ENCODE results near the gene TMC7.

The TMC7 gene

GRCh38 chr16:18999045-18999393 is 15.3 kb downstream of the TMC7 start:
- Histone ChIP-seq H3K4me3 (no peak overlapping the region), H3K9me3 (peaks cover 4% of the 10 kb centered on the region)

DNA sequence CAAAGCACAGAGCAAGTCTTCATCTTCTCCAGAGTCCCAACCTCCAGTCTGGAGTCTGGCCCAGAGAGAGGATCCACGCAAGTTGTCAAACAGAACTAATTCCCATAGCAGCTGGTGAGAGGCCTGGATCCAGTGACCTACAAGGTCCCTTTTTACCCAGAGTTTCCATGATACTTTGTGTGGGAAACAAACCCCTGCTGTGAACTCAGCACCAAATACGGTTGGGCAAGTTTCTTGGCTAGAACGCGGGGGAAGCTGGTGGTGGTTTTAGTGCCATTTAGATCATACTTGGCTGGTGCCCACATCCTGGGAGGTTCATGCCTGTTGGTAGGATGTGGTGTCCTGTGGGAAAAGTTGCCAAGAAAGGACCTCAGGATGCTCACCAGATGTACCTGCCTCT is 18.1 kb downstream of the TMC7 start:
- Histone ChIP-seq H3K36me3 (no peaks in the 10 kb centered on the region), H4K20me1 (no peaks in the 10 kb centered on the region), H3K4me3 (no peak overlapping the region), H3K27ac (no peak overlapping the region), H3K9me3 (no peaks in the 10 kb centered on the region), H3K9ac (no peak overlapping the region), H3K27me3 (no peaks in the 10 kb centered on the region), H3K4me1 (no peaks in the 10 kb centered on the region), H3K4me2 (no peak overlapping the region)
- no peak for TF ChIP-seq Cebpa-rat (IDR thresholded peaks at IDR 0.05)

More at GRCh38 chr16:18999045-18999393, 15.3 kb downstream of the TMC7 start:
- no peaks in the 10 kb centered on the region for H3K4me1 ChIP-seq
- no peaks in the 10 kb centered on the region for H4K20me1 ChIP-seq
- H3K27ac ChIP-seq = no peak overlapping the region
- no peaks in the 10 kb centered on the region for H3K36me3 ChIP-seq
- no peaks in the 10 kb centered on the region for H3K27me3 ChIP-seq
- H3K4me2 ChIP-seq = no peak overlapping the region
- H3K9ac ChIP-seq = no peak overlapping the region
- TF ChIP-seq Cebpa-rat (IDR thresholded peaks at IDR 0.05) = no peak

GRCh38 chr16:19003935-19004334 is 20.2 kb downstream of the TMC7 start:
- Histone ChIP-seq H3K9me3 (no peaks in the 10 kb centered on the region), H3K9ac (no peak overlapping the region), H3K4me3 (no peak overlapping the region), H3K4me2 (no peak overlapping the region), H3K27me3 (no peaks in the 10 kb centered on the region), H4K20me1 (no peaks in the 10 kb centered on the region), H3K36me3 (no peaks in the 10 kb centered on the region), H3K4me1 (no peaks in the 10 kb centered on the region), H3K27ac (no peak overlapping the region)
- TF ChIP-seq Cebpa-rat (IDR thresholded peaks at IDR 0.05) = no peak

DNA sequence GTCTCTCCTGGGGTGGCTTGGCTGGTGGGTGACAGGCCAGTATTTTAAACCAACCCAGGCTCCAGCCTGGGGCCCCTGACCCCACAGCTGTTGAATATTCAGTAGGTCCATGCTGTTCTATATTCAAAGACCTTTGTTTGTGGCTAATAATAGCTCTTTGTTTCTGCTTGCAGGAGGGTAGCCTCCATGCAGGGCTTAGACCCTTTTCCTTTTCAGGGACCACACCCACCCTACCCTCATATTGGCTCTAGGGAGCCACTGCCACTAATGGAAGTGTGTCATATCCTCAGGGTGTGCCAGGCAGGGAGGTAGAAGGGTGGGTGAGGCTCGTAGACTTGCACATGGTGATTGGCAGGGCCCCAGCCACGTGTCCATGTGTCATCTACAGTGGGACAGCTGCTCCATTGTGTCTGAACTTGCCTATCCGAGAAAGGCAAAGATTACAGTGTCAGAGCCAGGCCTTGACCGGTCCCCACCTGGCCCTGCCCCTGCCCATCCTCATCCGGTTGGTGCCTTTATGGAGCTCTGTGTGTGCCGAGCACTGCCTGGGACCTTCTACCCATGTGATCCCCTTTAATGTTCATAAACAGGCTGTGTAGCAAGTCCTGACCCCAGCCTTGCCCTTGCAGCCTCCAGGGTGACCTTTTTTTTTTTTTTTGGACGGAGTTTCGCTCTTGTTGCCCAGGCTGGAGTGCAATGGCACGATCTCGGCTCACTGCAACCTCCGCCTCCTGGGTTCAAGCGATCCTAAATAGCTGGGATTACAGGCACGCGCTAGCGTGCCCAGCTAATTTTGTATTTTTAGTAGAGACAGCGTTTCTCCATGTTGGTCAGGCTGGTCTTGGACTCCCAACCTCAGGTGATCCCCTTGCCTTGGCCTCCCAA is 22.1 kb downstream of the TMC7 start:
- H3K36me3 ChIP-seq = no peaks in the 10 kb centered on the region
- H4K20me1 ChIP-seq = no peaks in the 10 kb centered on the region
- H3K27ac ChIP-seq = no peak overlapping the region
- H3K9me3 ChIP-seq = peaks cover 4% of the 10 kb centered on the region; the same call in 1 of the 2 replicates
- no peaks in the 10 kb centered on the region for H3K4me1 ChIP-seq
- no peak overlapping the region for H3K9ac ChIP-seq
- TF ChIP-seq Cebpa-rat (IDR thresholded peaks at IDR 0.05) = no peak
- H3K4me2 ChIP-seq = no peak overlapping the region
- no peaks in the 10 kb centered on the region for H3K27me3 ChIP-seq
- no peak overlapping the region for H3K4me3 ChIP-seq

- Histone ChIP-seq H3K4me3 (no peak overlapping the region), H3K9ac (no peak overlapping the region), H3K9me3 (peaks cover 4% of the 10 kb centered on the region; the same call in 1 of the 2 replicates), H4K20me1 (no peaks in the 10 kb centered on the region), H3K36me3 (no peaks in the 10 kb centered on the region), H3K27ac (no peak overlapping the region), H3K4me2 (no peak overlapping the region), H3K27me3 (no peaks in the 10 kb centered on the region), H3K4me1 (no peaks in the 10 kb centered on the region)
- no peak for TF ChIP-seq Cebpa-rat (IDR thresholded peaks at IDR 0.05)
Measured at GRCh38 chr16:19006446-19007315, 22.9 kb downstream of the TMC7 start.

DNA sequence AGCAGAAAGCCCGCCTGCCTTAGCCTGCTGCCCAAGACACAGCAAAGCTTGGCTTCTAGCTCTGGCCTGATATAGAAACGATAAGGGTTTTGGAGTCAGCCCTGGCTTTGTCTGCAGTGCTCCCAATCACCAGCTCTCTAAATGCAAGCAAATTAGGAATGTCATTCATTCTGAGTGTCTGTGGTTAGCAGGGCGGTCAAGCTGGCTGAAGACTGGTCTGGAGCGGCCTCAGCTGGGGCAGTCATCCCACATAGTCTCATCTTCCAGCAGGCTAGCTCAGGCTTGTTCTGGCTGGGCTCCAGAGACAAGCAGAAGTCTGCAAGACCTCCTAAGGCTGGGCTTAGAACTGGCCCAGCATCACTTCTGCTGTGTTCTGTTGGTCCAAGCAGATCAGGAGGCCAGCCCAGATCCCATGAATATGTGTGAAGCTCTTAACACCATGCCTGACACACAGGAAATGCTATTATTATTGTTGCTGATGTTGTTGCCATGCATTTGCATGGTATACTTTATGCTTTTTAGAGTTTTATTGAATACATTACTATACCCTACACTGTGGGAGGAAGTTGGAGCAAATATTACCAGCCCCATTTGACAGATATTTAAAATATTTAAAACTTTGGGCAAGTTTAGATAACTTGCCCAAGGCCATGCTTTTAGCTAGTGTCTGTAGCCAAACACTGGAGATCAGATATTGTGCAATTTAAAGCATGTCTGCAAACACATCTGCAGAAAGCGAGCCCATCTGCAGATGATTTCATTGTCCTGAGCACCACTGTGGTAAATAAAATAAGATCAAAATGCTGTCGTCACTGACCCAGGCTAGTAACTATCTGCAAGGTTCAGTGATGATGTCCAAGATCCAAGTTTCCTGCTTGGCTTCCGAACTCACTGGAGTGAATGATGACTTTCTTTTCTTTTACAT is 24.8 kb downstream of the TMC7 start:
- H3K27ac ChIP-seq = no peak overlapping the region
- H3K9ac ChIP-seq = no peak overlapping the region
- H4K20me1 ChIP-seq = no peaks in the 10 kb centered on the region
- no peak overlapping the region for H3K4me2 ChIP-seq
- no peaks in the 10 kb centered on the region for H3K36me3 ChIP-seq
- H3K4me1 ChIP-seq = no peaks in the 10 kb centered on the region
- no peaks in the 10 kb centered on the region for H3K27me3 ChIP-seq
- TF ChIP-seq Cebpa-rat (IDR thresholded peaks at IDR 0.05) = no peak
- H3K9me3 ChIP-seq = peaks cover 4% of the 10 kb centered on the region; the same call in 1 of the 2 replicates
- H3K4me3 ChIP-seq = no peak overlapping the region

GRCh38 chr16:19011169-19011731 is 27.5 kb downstream of the TMC7 start:
- Histone ChIP-seq H3K27ac (no peak overlapping the region), H3K4me2 (no peak overlapping the region), H3K36me3 (no peaks in the 10 kb centered on the region), H4K20me1 (no peaks in the 10 kb centered on the region), H3K27me3 (no peaks in the 10 kb centered on the region), H3K9me3 (peaks cover 4% of the 10 kb centered on the region; the same call in 1 of the 2 replicates), H3K4me3 (no peak overlapping the region), H3K4me1 (no peaks in the 10 kb centered on the region), H3K9ac (no peak overlapping the region)
- TF ChIP-seq Cebpa-rat (IDR thresholded peaks at IDR 0.05) = no peak

GRCh38 chr16:19014461-19014860 is 30.7 kb downstream of the TMC7 start:
- Histone ChIP-seq H3K9ac (no peak overlapping the region), H3K4me2 (no peak overlapping the region), H3K4me1 (no peaks in the 10 kb centered on the region), H4K20me1 (no peaks in the 10 kb centered on the region), H3K27me3 (no peaks in the 10 kb centered on the region), H3K4me3 (no peak overlapping the region), H3K36me3 (no peaks in the 10 kb centered on the region), H3K27ac (no peak overlapping the region), H3K9me3 (peaks cover 4% of the 10 kb centered on the region; the same call in 1 of the 2 replicates)
- TF ChIP-seq Cebpa-rat (IDR thresholded peaks at IDR 0.05) = no peak

DNA sequence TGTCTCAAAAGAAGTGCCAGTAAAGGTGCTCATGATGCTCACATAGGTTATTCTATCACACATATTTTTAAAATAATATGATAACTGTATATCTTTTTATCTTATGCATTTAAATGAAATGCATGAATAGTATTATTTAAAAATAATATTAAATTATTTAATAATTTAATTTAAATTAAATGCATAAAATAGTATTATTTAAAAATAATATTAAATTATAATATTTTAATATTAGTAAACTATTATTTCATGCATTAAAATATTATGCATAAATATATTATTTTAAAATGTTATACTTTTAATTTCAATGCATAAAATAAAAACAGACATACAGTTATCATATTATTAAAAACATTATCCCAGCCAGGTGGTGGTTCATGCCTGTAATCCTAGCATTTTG is 33.4 kb downstream of the TMC7 start:
- Histone ChIP-seq H4K20me1 (no peaks in the 10 kb centered on the region), H3K4me1 (no peaks in the 10 kb centered on the region), H3K27ac (no peak overlapping the region), H3K9me3 (no peaks in the 10 kb centered on the region), H3K4me2 (no peak overlapping the region), H3K36me3 (no peaks in the 10 kb centered on the region), H3K9ac (no peak overlapping the region), H3K4me3 (no peak overlapping the region), H3K27me3 (no peaks in the 10 kb centered on the region)
- no peak for TF ChIP-seq Cebpa-rat (IDR thresholded peaks at IDR 0.05)

Data from BLaER1 (cell line).